Head of caudate nucleus (tissue), 42 donors: ENCODE measurements around the gene PDGFA.
"Not testable (repeated sequence)": the region's sequence is repeated elsewhere in the genome, so short reads cannot be mapped to it uniquely, and the experiment has no call there.

Experiments
- DNase-seq, 42 donors: peaks; one replicate each; pipeline versions ENCODE4 v3.0.0 to v3.0.0-alpha.2; 2020 to 2021; ENCODE audit warnings: mixed read lengths in 7 of 42
- intact Hi-C: fragments of 100-400 bp; cut with DNase I; formaldehyde crosslinking; loops from one replicate; pipeline ENCODE4 v1.15.0; 2022

PDGFA gene

GRCh38 chr7:553636-554111 is 34.0 kb upstream of the PDGFA start:
- intact Hi-C loops: no loop called here
- DNase-seq: no peak

- DNase-seq: no peak
- intact Hi-C loops: no loop called here
Measured at GRCh38 chr7:552868-553635, 33.4 kb upstream of the PDGFA start.

GRCh38 chr7:552151-552867 is 32.7 kb upstream of the PDGFA start:
- intact Hi-C loops, DNase-seq: not testable (repeated sequence)

DNA sequence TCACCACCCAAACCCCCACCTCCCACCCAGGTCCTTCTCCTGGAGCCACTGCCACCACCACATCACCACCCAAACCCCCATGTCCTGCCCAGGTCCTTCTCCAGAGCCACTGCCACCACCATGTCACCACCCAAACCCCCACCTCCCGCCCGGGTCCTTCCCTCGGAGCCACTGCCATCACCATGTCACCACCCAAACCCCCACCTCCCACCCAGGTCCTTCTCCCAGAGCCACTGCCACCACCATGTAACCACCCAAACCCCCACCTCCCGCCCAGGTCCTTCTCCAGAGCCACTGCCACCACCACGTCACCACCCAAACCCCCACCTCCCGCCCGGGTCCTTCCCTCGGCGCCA is 31.9 kb upstream of the PDGFA start:
- intact Hi-C loops, DNase-seq: not testable (repeated sequence)

DNA sequence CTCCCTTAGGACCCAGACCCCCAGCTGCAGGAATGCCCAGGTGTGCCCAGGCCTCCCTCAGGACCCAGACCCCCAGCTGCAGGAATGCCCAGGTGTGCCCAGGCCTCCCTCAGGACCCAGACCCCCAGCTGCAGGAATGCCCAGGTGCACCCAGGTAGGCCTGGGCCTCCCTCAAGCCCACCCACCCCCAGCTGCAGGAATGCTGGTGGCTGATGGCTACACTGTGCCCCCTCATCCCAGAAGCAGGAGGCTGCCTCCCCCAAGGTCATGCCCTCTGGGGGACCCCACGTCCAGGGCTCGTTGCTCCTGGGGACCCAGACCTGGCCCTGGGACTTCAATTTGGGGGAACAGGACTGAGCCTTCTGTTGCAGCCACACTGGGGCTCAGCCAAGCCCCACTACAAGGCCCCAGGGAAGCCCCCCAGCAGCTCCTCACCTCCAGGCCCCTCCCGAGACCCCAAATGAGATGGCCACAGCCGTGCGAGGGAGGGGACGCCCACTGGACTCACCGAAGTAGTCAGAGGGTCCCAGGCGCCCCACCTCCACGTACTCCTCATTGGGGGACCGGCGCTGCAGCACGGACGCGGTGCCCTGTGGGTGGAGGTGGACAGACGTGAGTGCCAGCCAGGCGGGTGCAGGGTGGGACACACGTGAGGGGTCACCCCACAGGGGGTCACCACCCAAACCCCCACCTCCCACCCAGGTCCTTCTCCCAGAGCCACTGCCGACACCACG is 31.4 kb upstream of the PDGFA start:
- intact Hi-C loops: no loop called here
- no peak for DNase-seq

GRCh38 chr7:549891-550625 is 30.4 kb upstream of the PDGFA start:
- intact Hi-C loops: no loop called here
- DNase-seq: no peak

- intact Hi-C loops: no loop called here
- DNase-seq: no peak
Measured at GRCh38 chr7:549066-549890, 29.6 kb upstream of the PDGFA start.

DNA sequence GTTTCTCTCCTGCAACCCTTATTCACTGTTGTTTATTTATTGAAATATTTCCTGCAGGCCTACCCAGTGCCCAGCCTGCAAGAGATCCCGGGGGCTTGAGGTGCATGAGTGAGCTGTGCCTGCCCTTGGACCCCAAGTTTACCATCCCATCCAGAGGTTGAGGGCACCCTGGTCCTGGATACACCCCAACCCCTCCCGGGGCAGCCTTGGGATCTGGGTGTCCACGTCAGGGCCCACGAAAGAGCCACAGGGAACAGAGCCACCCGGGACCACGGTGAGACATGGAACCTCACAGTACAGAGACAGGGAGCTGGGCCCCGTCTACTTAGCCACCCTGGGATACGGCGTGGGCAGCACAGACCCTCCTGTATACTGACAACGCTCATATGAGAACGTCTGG is 28.8 kb upstream of the PDGFA start:
- DNase-seq: no peak
- intact Hi-C loops: no loop called here

GRCh38 chr7:545470-545869 is 25.8 kb upstream of the PDGFA start:
- DNase-seq: no peak
- intact Hi-C loops: no loop called here

DNA sequence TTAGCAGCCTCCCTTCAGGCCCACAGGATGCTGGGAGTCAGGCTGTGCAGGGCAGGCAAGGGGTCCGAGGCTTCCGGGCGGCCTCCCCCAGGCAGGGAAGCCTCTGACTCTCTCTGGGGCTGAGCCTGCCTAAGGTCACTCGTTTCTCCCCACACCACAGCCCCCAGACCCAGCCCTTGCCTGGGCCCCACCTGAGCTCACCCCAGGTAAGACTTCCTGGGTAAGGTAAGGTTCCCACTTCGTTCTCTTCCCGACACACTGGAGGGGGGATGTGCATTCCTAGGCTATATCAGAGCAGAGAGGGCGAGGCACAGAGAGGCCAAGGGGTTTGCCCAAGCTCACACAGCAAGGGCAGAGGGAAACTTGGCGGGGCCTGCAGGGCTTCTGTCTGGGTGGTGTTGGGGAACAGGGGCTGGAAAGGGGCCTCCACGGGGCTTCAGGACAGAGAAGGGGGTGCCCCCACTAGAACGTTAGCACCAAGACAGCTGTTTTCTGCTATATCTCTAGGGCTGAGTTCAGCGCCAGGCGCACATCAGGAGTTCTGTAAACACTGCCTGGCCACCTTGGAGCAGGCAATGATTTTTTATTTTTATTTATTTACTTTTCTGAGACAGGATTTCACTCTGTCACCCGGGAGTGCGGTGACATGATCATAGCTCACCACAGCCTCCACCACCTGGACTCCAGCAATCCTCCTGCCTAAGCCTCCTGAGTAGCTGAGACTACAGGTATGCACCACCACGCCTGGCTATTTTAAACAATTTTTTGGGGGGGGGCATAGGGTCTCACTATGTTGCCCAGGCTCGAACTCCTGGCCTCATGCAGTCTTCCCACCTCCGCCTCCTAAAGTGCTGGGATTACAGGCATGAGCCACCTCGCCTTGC is 24.9 kb upstream of the PDGFA start:
- intact Hi-C loops: no loop called here
- no peak for DNase-seq

- DNase-seq: no peak
- intact Hi-C loops: no loop called here
Measured at GRCh38 chr7:543501-544337, 24.1 kb upstream of the PDGFA start.

- intact Hi-C loops: no loop called here
- no peak for DNase-seq
Measured at GRCh38 chr7:542713-543500, 23.3 kb upstream of the PDGFA start.

DNA sequence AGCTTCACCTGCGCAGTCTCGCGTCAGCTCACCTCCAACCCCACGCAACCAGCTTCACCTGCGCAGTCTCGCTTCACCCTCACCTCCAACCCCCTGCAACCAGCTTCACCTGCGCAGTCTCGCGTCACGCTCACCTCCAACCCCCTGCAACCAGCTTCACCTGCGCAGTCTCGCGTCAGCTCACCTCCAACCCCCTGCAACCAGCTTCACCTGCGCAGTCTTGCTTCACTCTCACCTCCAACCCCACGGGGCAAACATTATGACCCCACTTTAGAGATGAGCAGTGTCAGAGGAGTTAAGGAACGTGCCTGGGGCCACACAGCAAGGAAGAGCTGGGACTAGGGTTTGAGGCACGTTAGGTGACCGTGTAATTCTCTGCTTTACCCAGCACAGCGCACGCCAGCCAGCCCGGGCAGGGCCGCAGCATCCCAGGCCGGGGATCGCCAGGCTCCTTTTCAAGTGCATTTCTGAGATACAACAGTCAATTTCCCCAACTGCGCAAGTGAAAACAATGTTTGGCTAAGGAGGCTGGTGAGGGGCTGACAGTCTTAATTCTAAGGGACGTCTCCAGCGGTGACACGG is 22.6 kb upstream of the PDGFA start:
- intact Hi-C loops: no loop called here
- DNase-seq: no peak

GRCh38 chr7:541661-542060 is 22.0 kb upstream of the PDGFA start:
- no peak for DNase-seq
- intact Hi-C loops: no loop called here

DNA sequence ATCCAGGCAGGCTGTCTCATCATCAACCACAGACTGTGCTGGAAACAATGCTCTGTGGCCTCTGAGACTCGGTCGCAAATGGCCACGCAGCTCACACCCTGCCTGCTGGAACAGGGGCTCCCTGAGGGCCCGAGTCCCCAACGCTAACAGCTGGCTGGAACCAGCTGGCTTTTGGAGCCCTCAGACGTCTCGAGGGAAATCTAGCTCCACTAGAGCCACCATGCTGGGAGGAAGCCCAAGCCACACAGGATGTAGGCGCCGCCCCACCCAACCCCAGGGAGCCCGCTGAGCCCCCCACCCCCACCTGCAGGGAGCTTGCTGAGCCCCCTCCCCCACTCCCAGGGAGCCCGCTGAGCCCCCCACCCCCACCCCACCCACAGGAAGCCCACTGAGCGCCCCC is 21.4 kb upstream of the PDGFA start:
- no peak for DNase-seq
- intact Hi-C loops: no loop called here

- no peak for DNase-seq
- intact Hi-C loops: no loop called here
Measured at GRCh38 chr7:540579-540978, 20.9 kb upstream of the PDGFA start.
